Ammon's horn (tissue), 1 donor: ENCODE measurements around the gene CTNNA3.

ENCODE experiments used
- DNase-seq: peaks from one replicate; pipeline ENCODE4 v3.0.0-alpha.2; 2016; ENCODE audit warnings: low spot score

The CTNNA3 gene

DNA sequence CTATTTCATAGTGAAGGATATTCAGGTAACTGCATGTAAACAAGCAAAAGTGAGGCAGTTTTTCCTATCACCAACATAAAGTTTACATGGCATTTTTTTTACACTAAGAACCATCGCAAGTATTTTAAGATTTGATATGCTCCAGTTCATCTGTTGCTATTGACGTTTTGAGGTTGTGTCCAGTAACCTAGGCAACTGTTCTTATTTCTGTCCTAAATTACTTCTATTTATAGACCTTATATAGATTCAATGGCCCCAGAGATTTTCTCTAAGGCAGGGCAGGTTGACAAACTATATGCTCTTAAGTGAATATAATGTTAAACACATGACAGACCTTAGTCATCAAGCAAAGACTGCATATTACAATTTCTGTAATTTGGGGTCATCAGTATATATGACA lies 1600.4 kb downstream of the CTNNA3 start:
- no peak for DNase-seq

DNA sequence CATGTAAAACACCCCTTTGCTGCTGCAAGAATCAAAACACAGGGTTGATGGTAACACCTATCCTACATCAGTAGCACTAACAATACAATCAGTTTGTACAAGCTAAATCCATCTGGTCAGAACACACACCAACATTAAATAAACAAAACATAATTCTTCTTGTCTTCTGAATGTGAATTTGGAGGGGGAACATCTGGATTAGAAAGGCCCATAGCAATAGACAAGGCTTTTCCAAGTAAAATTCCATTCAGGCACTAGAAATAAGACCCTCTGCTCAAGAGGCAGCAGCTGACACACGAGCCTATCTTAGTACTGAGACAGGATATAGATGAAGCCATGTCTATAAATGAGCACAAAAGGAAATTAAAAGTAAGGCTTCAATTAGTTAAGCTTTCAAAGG lies 1610.1 kb downstream of the CTNNA3 start:
- DNase-seq, result no peak

DNA sequence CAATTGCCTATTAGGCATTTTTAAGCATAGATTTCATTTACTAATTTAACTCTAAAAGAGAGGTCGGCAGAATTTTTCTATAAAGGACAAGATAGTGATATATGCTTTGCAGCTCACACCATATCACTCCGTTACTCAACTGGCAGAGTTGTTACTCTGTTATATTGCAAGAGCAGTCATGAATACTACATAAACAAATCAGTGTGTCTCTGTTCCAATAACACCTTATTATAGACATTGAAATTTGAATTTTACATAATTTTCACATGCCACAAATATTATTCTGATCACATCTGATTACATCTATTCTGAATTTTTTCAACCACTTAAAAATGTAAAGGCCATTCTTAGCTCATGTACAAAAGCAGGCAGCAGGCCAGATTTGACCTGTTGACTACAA lies 1624.1 kb downstream of the CTNNA3 start:
- DNase-seq, result no peak

DNA sequence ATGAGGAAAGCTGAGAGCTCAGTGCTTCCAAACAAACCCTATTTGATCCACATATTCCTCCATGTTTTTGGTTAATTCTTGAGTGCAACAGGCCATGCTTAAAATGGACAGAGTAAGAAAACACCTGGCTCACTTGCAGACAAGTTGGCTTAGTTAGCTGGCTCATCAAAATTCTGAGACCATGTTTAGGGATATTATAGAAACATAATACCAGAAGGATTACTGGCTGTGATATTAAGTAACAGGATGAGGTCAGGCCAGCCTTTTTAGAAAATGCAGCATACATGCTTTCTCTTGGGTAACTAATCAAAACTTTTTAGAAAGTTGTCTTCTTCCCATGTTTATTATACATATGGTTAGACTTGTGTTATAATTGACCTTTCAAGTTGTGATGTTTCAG lies 1637.4 kb downstream of the CTNNA3 start:
- DNase-seq, result no peak

DNA sequence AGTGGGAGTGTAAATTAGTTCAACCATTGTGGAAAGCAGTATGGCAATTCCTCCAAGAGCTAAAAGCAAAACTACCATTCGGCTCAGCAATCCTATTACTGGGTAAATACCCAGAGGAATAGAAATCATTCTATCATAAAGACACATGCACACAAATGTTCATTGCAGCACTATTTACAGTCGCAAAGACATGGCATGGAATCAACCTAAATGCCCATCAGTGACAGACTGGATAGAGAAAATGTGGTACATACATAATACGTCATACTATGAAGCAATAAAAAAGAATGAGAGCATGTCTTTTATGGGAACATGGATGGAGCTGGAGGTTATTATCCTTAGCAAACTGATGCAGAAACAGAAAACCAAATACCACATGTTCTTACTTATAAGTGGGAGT lies 1646.7 kb downstream of the CTNNA3 start:
- DNase-seq, result no peak

DNA sequence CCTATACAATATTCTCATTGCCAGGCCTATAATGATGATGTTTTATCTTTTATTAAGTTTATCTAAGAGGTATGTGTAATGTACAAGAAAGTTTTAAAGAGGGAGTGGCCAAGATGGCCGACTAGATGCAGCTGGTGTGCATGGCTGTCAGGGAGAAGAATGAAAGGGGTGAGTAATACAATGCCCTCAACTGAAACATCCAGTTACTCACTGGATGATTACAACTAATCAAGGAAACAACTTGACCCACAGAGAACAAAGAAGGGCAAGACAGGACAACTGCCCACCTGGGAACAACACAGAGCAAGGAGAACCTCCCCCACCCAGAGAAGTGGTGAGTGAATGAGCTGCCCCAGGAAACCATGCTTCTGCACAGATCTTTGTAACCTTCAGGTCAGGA lies 1650.1 kb downstream of the CTNNA3 start:
- no peak for DNase-seq

DNA sequence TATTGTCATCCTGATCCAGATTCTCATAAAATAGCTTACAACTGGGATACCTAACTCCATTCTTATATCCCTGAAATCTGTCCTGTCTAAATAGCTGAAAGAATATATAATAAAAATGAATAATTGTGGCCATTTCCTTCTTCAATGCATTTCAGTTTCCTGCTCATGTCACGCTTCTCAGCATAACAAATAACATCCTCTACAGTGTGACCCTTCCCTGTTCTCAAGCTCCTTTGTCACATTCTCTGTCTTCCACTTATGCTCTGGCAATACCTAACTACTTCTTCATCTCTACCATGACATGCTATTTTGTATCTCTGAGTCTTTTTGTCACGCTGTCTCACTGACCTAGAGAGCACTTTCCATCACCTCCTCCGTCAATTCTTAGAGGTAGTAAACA lies 1654.2 kb downstream of the CTNNA3 start:
- DNase-seq, result no peak

DNA sequence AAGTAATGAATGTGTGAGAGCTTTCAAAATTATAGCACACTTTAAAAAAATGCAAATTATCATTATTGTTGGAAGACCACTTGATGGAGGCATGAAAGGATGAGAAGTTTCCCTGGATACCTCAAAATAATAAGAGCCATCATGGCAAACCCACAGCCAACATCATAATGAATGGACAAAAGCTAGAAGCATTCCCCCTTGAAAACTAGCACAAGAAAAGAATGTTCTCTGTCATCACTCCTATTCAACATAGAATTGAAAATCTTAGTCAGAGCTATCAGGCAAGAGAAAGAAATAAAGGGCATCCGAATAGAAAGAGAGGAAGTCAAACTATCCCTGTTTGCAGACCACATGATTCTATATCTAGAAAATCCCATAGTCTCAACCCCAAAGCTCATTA lies 1657.4 kb downstream of the CTNNA3 start:
- DNase-seq, result no peak

DNA sequence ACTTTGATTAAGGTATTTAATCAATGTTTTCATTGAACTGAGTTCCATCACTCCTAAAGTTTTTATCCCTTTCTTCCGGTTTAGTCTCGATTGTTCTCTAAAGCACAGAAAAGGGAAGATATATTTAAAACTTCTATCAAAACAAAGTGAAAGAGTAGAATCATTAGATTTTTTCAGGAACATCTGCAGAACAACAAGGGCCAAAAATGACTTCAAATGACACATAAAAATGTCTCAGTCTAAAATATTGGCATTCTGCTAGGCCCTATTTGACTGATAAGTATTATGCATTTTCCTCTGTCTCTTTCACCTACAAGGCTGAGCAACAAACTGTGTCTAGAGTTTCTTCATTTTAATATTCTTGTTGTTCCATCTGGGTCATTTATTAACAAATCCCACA lies 1669.7 kb downstream of the CTNNA3 start:
- no peak for DNase-seq

DNA sequence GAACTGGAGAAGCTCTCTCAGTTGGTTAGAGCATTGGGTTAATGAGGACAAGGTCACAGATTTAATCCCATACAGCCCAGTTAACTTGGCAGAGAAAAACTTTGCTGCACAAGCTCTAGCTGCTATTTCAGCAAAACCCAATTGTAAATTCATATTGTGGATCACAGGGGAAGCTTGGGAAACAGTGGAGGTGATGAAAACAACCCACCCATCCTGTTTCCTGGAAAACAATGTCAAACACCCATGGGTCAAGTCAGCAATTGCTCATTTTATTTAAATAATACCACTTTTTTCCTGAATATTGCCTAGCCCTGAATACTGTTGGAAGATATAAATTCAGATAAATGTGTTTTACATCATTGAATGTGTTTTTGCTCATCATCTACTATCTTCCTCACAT lies 1670.8 kb downstream of the CTNNA3 start:
- no peak for DNase-seq

DNA sequence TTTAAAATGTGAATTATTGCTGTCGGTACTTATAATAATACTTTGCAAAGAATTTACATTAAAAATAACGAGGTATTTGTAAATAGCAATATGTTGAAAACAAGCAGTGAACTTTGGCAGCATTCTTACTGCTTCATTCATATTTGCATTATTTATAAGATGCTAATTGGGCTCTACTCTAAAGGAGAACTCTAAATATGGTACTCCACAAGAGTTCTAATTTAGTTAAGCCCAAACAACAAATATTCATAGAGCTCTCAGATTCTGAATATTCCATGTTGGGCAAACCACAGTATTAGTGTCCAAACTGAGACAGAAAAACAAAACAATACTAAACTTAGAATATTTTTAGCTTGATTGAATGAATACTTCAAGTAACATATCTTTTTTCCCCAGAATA lies 1674.6 kb downstream of the CTNNA3 start:
- DNase-seq, result no peak

DNA sequence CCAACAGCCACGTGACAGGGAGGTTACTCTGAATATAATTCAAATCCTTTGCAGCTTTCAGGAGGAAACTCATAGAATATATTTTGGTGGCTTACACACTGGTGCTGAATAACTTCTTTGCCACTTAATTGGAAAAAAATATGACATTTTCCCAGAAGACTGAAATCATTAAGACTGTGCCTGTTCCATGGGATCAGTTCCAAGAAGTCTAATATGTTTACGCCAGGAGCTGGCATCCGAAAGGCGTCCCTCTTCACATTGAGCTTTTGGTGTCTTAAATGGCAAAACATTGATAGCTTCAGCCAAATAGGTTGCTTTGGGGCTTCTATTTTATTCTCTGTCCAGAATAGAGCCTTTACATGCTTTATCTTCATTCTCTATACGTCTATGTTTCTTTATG lies 1687.8 kb downstream of the CTNNA3 start:
- no peak for DNase-seq

DNA sequence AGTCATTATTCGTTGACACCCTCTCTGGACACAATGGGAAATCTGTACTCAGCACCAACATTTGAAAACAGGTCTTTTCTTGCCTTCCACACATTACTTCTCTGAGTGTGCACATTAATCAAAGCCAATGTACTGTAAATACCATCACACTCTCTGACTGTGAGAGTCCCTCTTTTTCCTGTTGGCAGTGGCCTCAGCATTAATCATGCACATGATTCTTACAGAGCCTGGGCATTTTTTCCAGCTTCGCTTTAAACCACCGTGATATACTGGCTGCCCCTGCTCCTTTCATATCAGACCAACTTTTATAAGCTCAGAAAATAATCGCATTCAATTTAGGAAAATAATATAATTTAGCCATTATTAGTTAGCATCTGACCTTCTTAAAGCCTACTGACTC lies 1689.6 kb downstream of the CTNNA3 start:
- no peak for DNase-seq

DNA sequence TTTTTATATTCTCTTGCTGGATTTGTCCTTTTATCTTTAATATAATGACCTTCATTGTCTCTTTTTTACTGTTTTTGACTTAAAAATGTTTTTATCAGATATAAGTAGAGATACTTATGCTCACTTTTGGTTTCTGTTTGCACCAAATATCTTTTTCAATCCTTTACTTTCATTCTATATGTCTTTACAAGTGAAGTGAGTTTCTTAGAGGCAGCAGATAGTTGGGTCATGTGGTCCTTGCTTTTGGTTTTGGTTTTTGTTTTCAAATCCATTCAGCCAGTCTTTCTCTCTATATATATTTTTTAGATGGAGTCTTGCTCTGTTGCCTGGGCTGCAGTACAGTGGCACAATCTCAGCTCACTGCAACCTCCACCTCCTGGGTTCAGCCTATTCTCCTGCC lies 1702.5 kb downstream of the CTNNA3 start:
- DNase-seq, result no peak

DNA sequence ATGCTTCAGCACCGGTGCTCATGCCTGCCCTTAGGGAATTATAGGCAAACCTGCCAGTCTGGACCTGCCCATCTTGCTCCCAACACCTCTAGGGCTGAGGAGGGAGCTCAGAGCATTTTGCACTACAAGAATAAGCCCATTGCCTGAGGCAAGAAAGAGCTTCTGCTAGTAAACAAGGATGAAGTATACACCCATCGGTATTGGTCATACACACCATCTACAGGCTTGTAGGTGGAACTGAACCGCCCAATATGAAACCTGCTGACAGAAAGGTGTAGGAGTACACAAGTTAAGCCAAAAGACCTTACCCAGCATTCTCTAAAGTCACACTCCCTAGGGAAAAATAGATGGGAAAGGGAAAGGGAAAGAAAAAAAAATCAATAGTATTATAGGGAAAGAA lies 1727.1 kb downstream of the CTNNA3 start:
- no peak for DNase-seq

DNA sequence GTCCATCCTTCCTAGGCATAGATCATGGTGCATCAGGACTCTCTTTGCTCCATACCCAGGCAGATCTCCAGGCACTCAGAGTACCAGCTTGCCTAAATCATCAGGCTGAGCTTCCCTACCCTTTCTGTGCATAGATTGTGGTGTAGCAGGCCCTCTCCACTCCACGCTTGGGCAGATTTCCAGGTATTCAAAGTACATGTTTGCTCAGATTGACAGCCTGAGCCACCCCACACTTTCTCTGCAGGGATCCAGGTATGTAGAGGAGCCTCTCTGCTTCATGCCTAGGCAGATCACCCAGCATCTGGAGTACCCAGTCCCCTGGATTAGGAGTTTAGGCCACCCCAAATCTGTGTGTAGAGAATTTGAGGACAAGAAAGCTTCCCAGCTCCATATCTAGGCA lies 1727.6 kb downstream of the CTNNA3 start:
- no peak for DNase-seq

DNA sequence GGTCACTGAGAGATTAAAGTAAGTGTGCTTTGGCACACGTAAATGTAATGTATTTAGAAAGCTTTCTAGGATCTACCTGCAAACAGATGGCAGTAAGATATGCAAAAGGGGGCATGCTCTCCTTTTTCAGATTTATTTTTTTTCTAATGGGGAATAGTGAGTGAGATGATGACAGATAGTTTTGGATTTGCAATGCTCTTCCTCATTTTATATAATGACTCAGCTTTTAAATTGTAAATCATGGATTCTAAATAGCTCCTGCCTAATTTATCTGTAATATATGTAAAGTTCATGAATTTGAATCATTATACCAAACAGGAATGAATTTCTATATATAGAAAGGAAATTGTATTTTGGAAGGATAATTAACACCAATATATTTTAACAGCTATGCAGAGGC lies 1731.8 kb downstream of the CTNNA3 start:
- DNase-seq, result no peak

DNA sequence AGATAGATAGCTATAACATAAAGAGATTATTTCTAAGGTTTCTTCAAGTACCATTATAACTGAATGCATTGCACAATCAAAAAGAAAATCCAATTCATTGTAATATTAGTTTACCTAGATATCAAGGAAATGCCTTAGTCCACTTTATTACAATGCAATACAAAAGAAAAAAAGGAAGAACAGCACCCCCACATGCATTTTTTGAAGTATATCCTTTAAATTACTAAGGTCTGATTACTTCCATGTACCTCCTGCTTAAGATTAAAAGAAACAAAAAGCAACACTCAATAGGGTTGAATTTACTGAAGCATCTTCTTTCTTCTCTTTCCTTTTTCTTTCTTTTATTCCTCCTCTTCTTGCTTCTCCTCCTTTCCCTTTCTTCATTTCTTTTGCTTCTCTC lies 1743.9 kb downstream of the CTNNA3 start:
- no peak for DNase-seq

DNA sequence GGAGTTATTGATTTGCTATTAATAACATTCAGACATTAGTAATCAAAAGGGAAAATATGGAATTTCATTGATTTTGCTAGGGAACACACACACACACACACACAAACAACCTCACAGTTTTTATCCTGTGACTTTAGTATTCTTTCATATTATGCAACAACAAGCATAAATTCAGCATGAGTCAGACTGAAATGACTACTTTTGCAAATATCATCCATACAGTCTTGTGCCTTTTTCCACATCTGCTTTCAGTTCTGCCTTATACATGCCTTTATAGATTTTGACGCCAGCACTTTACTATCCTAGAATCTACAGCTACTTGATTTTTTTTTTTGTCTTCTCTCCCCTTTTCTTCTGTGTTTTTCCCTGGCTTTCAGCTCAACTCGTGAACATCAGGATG lies 1745.9 kb downstream of the CTNNA3 start:
- no peak for DNase-seq

DNA sequence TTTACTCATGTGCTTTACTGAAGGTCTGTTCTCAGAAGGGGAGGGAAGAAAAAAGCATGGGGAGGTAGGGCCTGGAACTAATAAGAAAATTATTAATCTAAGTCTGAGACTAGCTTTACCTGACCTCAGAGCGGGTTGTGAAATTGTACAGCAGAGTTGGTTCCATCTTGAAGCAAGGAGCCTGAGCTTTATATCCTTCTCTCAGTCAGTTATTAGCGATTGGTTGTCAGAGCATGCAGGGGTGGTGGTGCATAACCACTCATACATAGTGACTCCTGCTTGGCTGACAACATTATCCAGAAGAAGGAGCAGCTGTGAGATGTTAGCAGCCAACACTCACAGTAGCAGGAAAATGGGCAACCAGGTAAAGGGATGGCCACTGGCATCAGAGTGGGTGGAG lies 1746.5 kb downstream of the CTNNA3 start:
- DNase-seq, result no peak

DNA sequence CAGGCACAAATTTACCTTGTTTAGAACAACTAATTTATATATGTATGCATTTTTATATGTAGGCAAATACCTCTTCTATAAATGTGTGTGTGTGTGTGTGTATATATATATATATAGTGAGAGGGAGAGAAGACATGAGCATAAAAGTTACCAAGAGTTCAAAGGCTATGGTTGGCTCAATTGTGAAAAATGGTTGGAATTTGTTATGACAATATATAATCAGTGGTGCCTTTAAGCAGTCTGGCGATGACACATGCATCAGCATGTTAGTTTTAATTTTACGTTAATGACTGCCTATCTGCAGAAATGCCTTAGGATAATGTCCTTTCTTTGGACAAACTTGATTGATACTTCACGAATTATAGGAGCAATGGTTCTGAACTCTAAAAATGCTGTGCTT lies 1750.9 kb downstream of the CTNNA3 start:
- no peak for DNase-seq

DNA sequence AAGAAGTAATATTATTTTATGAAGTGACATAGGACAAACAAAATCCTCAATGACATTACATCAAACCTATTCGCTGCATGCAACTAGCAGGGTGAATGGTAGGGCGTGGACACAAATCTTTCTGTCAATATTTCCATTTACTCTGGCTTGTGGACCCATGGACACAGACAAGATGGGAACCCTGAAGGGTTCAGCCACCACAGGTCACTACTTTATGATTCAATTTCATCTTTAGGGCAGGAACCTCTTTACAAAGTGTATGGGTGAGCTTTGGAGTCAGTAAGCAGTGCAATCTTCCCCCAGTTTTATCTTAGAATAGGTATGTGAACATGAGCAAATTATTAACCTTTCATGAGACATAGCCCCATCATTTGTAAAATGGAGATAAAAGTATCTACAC lies 1752.5 kb downstream of the CTNNA3 start:
- no peak for DNase-seq

DNA sequence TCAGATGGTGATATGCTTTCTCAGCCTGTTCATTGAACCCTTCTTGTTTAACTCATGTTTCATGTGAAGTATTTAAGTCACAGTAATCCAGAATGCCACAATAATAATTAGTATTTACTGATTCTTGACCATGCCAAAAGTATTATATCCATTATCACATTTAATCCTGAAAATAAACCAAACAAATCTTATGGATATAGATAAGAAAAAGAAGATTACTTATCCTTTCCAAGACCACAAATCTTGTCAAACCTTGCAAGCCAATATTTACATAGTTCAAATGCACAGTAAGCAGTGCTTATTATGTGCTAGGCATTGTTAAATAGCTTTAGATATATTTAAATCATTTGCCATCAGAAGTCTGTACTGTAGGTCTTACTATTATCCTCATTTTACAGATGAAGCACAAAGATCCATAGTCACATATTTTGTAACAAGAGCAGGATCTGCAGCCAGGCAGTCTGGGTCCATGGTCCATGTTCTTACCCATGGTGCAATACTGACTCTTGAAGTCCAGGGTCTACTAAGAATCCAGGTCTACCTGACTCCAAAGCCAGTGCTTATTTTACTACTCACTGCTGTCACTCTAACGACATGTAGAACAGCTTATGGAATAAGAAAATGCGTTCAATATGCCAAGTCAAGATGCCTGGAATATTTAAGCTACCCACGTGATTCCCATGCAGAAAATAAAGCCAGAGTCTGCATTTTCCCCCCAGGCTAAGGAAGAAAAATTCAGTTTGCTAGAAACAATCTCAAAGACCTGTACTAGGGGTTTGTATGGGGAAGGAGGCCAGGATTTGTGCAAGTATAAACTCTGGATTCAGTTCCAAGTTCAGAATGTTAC lies 1755.0 kb downstream of the CTNNA3 start:
- DNase-seq, result no peak

DNA sequence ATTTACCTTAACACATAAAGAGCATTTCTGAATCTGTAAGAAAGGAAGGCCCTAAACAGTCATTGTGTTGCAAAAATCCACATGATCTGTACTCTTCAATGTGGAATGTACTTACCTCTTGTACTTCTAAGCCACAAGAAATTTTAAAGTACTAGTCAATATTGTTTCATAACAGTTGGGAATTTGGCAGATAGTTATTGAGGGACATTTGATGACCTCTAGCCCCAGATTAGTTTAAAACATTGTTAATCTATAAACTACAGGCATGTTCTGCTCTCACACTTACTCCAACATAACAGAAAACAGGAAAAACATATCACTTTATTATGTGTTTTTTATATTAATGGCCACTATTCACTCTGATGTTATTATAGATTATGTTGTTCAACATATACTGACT lies 1755.9 kb downstream of the CTNNA3 start:
- DNase-seq, result no peak
